Natural killer cell (primary cell): Measurements from ENCODE around the gene VPS13D. TPM values are rescaled to one million over a fixed set of nuclear protein-coding genes. Genes with fewer than 3 reads are reported as not detected.
A peak's percentile ranks its signal among the peaks of the same experiment; 100 is the strongest.
"Not testable (repeated sequence)": the region's sequence is repeated elsewhere in the genome, so short reads cannot be mapped to it uniquely, and the experiment has no call there.

Experiments used
- ATAC-seq, 3 donors: fragments of 150-1000 bp in 2 of 3; fragments of 200-7000 bp in 1 of 3; cut with Tn5 transposase; 1 replicate in 1 of 3; 2 replicates in 2 of 3; pipeline ENCODE4 v1.10.0; 2021; ENCODE audit warnings: mild to moderate bottlenecking in 2 of 3, moderate library complexity in 2 of 3
- DNase-seq, 2 donors: peaks; one replicate each; pipeline versions ENCODE4 v3.0.0 to v3.0.0-alpha.2; 2013 to 2021; ENCODE audit warnings: mixed read lengths in 1 of 2
- H3K27ac ChIP-seq: one replicate; pipeline ENCODE4 v1.5.1; 2013; ENCODE audit warnings: mild to moderate bottlenecking, low read length
- H3K27me3 ChIP-seq: one replicate; pipeline ENCODE4 v1.6.1; 2013; ENCODE audit warnings: low read length; ENCODE audit not compliant: control insufficient read depth, insufficient read depth
- H3K36me3 ChIP-seq: one replicate; pipeline ENCODE4 v1.6.1; 2013; ENCODE audit warnings: low read length; ENCODE audit not compliant: control insufficient read depth, insufficient read depth
- H3K4me1 ChIP-seq: one replicate; pipeline ENCODE4 v1.6.1; 2013; ENCODE audit warnings: low read length; ENCODE audit not compliant: control insufficient read depth, insufficient read depth
- H3K4me3 ChIP-seq: one replicate; pipeline ENCODE4 v1.5.1; 2013; ENCODE audit warnings: low read length
- H3K9me3 ChIP-seq: one replicate; pipeline ENCODE4 v1.6.1; 2013; ENCODE audit warnings: low read length; ENCODE audit not compliant: control insufficient read depth, insufficient read depth
- H3K27ac Mint-ChIP-seq, 2 donors: one replicate each; pipeline ENCODE4 v1.8.0; 2022; ENCODE audit warnings: mild to moderate bottlenecking in 2 of 2, mixed read lengths in 2 of 2, moderate library complexity in 1 of 2
- H3K27me3 Mint-ChIP-seq, 2 donors: one replicate each; pipeline ENCODE4 v1.8.0; 2022; ENCODE audit warnings: low read depth in 2 of 2, mixed read lengths in 2 of 2
- H3K36me3 Mint-ChIP-seq: one replicate; pipeline ENCODE4 v1.8.0; 2022; ENCODE audit warnings: mixed read lengths
- H3K4me1 Mint-ChIP-seq, 2 donors: one replicate each; pipeline ENCODE4 v1.8.0; 2022; ENCODE audit warnings: mixed read lengths in 2 of 2
- H3K4me3 Mint-ChIP-seq: one replicate; pipeline ENCODE4 v1.8.0; 2022; ENCODE audit warnings: mild to moderate bottlenecking, moderate library complexity, mixed read lengths
- H3K9me3 Mint-ChIP-seq, 2 donors: one replicate each; pipeline ENCODE4 v1.8.0; 2022; ENCODE audit warnings: mixed read lengths in 2 of 2
- WGBS: methylation state at CpG from one replicate; pipeline ENCODE4 v1.1.7; 2013; ENCODE audit warnings: missing lambda C conversion rate; ENCODE audit not compliant: insufficient coverage; 5-methylcytosine and 5-hydroxymethylcytosine counted together
- intact Hi-C: fragments of 100-400 bp; cut with micrococcal nuclease; formaldehyde crosslinking; loops from one replicate; pipeline ENCODE4 v1.14.2; 2022
- total RNA-seq, 4 donors: library from RNA; stranded (reverse); fragments of 120-200 nt in 1 of 4; gene quantifications; one replicate each; pipeline versions ENCODE4 v1.2.3 to v1.2.4, GENCODE V29; 2013 to 2022
- TF ChIP-seq, protein P1 (sequence below): fragments of 200-600 bp; IDR thresholded peaks from one replicate; pipeline ENCODE4 v1.8.0; 2022; ENCODE audit warnings: antibody characterized with exemption

The VPS13D gene
- total RNA-seq, 3 donors from 2014 or later (not counting 1 experiment from before 2014, with no cell fraction given), result 66.3 to 94.0 (median 81.7) TPM

DNA sequence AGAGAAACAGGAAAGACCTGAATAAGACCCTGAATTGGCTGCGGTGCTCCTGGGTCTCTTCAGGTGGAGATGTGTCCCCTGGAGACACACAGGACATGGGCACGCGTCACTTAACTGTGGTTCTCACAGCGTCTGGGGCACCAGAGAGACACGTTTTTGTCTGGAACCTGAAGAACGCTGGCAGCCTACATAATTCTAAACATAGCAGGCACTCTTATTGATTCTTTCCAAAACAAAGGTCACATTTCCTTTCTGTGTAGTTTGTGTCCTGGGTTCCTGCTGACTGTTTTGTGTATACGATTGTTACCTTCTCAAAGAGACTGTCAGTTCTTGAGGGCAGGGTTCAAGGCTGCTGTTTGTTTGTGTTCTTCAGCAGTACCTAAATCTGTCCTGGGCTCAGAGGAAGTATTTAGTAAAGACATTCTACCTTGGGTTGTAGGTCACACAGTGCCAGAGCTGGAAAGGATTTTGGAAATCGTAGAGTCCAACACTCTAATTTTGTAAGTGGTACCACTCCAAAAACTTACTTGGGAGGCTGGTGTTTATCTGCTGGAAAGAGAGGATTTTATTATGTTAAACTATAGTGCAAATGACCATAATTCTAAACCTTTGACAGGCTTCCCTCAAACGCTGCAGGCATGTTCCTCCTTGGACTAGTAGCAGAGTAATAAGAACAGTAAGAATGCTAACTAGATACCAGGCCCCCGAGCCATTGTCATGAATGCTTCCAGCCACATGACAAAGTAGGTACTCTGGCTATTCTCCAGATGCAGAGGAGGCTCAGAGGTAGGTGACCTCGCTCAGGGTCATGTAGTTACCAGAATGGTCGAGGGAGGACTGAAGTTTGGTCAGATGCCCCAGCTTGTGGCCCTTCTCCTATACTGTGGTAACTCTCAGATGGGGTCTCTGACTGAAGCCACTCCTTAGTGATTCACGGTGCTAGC is 223.8 kb downstream of the VPS13D start:
- intact Hi-C loops, result no loop called here
- TF ChIP-seq, protein P1, sequence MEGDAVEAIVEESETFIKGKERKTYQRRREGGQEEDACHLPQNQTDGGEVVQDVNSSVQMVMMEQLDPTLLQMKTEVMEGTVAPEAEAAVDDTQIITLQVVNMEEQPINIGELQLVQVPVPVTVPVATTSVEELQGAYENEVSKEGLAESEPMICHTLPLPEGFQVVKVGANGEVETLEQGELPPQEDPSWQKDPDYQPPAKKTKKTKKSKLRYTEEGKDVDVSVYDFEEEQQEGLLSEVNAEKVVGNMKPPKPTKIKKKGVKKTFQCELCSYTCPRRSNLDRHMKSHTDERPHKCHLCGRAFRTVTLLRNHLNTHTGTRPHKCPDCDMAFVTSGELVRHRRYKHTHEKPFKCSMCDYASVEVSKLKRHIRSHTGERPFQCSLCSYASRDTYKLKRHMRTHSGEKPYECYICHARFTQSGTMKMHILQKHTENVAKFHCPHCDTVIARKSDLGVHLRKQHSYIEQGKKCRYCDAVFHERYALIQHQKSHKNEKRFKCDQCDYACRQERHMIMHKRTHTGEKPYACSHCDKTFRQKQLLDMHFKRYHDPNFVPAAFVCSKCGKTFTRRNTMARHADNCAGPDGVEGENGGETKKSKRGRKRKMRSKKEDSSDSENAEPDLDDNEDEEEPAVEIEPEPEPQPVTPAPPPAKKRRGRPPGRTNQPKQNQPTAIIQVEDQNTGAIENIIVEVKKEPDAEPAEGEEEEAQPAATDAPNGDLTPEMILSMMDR, result no peak
- DNase-seq (peak in 1 of 2 donors; percentile 42), ATAC-seq (peak in 2 of 3 donors; percentile 8 to 42)
- Histone ChIP-seq H3K4me1 (peaks cover 47% of the 10 kb centered on the region), H3K27ac (no peak overlapping the region), H3K27me3 (no peaks in the 10 kb centered on the region), H3K9me3 (no peaks in the 10 kb centered on the region), H3K36me3 (peaks cover 9% of the 10 kb centered on the region), H3K4me3 (no peak overlapping the region)
- Mint-ChIP-seq H3K27ac (peak overlapping the region; percentile 84 to 89), H3K4me3 (peak overlapping the region; percentile 71), H3K27me3 (no peaks in the 10 kb centered on the region), H3K4me1 (peaks cover 72 to 80% of the 10 kb centered on the region in 2 donors), H3K9me3 (no peaks in the 10 kb centered on the region), H3K36me3 (peaks cover 11% of the 10 kb centered on the region)
- WGBS, result 67% methylated on average over 13 of the region's 13 CpGs

- Histone ChIP-seq H3K36me3 (peaks cover 15% of the 10 kb centered on the region), H3K4me3 (no peak overlapping the region), H3K4me1 (peaks cover 43% of the 10 kb centered on the region), H3K27me3 (no peaks in the 10 kb centered on the region), H3K9me3 (no peaks in the 10 kb centered on the region), H3K27ac (no peak overlapping the region)
- 96% methylated on average over 4 of the region's 4 CpGs for WGBS
- Mint-ChIP-seq H3K9me3 (no peaks in the 10 kb centered on the region), H3K36me3 (peaks cover 11% of the 10 kb centered on the region), H3K4me1 (peaks cover 70 to 78% of the 10 kb centered on the region in 2 donors), H3K4me3 (no peak overlapping the region), H3K27ac (peak overlapping the region; percentile 84 to 89), H3K27me3 (no peaks in the 10 kb centered on the region)
- TF ChIP-seq, protein P1, result no peak
- DNase-seq (no peak), ATAC-seq (no peak)
- intact Hi-C loops, result no loop called here
These were observed 224.9 kb downstream of the VPS13D start for GRCh38 chr1:12454406-12455391.

- H3K4me3 Mint-ChIP-seq, H3K27ac Mint-ChIP-seq, H3K27me3 Mint-ChIP-seq, ATAC-seq, H3K9me3 ChIP-seq, H3K4me3 ChIP-seq, DNase-seq, H3K27me3 ChIP-seq, H3K27ac ChIP-seq, intact Hi-C loops, H3K9me3 Mint-ChIP-seq: not testable (repeated sequence)
- WGBS, result 84% methylated on average over 7 of the region's 7 CpGs
- H3K36me3 Mint-ChIP-seq, result peaks cover 11% of the 10 kb centered on the region
- H3K4me1 Mint-ChIP-seq, result peaks cover 67 to 78% of the 10 kb centered on the region in 2 donors
- peaks cover 35% of the 10 kb centered on the region for H3K4me1 ChIP-seq
- peaks cover 20% of the 10 kb centered on the region for H3K36me3 ChIP-seq
These were observed 226.3 kb downstream of the VPS13D start for GRCh38 chr1:12456081-12456480.
